RCC 7860 (cell line): ENCODE measurements around the gene CCDC178.
"Not testable (repeated sequence)": the region's sequence is repeated elsewhere in the genome, so short reads cannot be mapped to it uniquely, and the experiment has no call there.

Experiments
- DNase-seq: peaks from one replicate; pipeline ENCODE4 v3.0.0-alpha.2; 2015; ENCODE audit warnings: low spot score
- FAIRE-seq: peaks from 2 replicates; lab custom pipeline; 2012; peaks lifted over from hg19 to GRCh38; lab: Jason Lieb, UNC

CCDC178 gene

DNA sequence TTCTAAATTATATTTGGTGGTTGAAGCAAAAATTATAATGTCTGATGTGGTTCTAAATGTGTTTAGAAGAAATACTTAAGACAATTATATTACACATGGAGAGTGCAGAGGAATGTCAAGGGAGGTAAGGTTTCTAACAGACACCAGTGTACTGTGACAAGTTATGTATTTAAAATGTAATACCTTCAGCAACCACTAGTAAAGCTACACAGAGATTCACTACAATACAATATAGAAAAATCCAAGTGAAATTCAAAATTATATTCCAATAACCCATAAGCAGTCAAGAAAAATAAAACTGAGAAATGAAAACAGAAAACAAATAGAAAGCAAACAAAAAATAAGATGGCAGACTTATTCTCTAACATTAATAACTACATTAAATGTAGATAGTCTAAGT, 418.2 kb downstream of the CCDC178 start:
- no peak for DNase-seq

DNA sequence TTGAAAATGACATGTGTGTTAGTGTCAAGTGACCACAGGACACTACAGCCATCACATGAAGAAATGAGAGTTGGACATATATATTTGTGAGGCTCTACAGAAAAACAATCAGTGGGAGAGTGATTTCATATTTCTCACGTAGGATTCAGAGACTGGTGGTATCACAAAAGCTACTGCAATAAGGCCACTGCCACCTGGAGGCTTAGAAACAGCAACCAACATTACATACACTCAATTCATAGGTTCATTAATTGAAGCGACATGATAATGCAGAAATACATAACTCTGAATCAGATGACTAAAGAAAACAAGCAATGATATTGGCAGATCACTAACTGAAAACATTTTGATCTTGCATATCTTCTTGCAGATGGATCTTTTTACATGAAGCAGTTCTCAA, 419.6 kb downstream of the CCDC178 start:
- FAIRE-seq = no peak
- DNase-seq = no peak

More for the DNA sequence above, 418.2 kb downstream of the CCDC178 start:
- FAIRE-seq = no peak

GRCh38 chr18:33014060-33014796, 426.3 kb downstream of the CCDC178 start:
- FAIRE-seq = no peak

GRCh38 chr18:33010149-33010548, 430.4 kb downstream of the CCDC178 start:
- DNase-seq (peak; percentile 68), FAIRE-seq (peak; percentile 87)

More at GRCh38 chr18:33014060-33014796, 426.3 kb downstream of the CCDC178 start:
- no peak for DNase-seq

- FAIRE-seq = no peak
These were observed 441.6 kb downstream of the CCDC178 start for GRCh38 chr18:32998921-32999320.

GRCh38 chr18:32998285-32998684, 442.2 kb downstream of the CCDC178 start:
- FAIRE-seq = no peak

More at GRCh38 chr18:32998921-32999320, 441.6 kb downstream of the CCDC178 start:
- DNase-seq = no peak

GRCh38 chr18:32983721-32984120, 456.8 kb downstream of the CCDC178 start:
- FAIRE-seq = no peak

More at GRCh38 chr18:32998285-32998684, 442.2 kb downstream of the CCDC178 start:
- DNase-seq = no peak

GRCh38 chr18:32980896-32981295, 459.6 kb downstream of the CCDC178 start:
- FAIRE-seq (no peak), DNase-seq (no peak)

More at GRCh38 chr18:32983721-32984120, 456.8 kb downstream of the CCDC178 start:
- DNase-seq = no peak

GRCh38 chr18:32975501-32975900, 465.0 kb downstream of the CCDC178 start:
- FAIRE-seq (no peak), DNase-seq (no peak)

DNA sequence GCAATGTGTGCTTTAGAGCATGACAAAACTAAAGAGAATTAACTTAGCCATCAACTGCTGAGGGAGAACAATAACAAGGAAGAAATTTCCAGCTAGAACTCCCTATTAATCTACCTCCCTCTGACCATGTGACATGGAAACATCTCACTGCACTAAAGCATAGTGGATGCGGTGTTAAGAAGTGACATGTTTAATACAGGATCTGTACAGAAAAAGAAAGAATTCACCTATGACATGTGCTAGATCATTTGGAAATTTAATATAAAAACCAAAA, 465.4 kb downstream of the CCDC178 start:
- FAIRE-seq (no peak), DNase-seq (no peak)

DNA sequence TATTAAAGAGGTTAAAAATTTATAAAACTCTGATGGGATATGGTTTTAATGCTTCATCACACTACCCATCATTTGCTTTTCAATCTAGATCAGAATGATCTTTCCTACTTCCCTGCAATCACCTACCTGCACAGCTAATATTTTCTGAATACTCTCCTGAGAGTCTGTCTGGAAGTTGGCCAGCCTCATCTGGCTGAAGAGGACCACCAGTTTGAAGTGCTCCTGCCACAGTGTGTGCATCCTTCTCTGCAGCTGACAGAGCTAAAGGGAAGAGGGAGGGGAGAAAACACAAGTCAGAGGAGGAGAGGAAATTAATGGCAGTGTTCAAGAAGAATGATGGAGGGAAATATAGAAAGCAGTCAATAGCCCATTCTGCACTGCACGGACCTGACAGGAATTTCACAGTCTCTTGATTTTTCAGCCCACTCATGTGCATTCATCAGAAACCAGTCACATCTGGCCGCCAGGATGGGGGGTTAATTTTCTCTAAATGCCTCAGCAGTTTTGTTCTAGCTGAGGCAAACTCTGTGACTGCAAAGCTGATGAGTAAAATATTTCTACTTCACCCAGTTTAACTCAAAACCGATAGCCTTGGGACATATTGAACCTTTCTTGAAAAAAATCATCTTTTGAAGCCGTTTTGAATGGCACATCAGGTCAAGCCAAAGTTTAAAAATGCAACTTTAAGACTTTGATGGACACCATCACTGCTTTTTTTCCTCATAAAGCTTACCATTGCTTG, 465.9 kb downstream of the CCDC178 start:
- FAIRE-seq (peak; percentile 94), DNase-seq (peak; percentile 52)

DNA sequence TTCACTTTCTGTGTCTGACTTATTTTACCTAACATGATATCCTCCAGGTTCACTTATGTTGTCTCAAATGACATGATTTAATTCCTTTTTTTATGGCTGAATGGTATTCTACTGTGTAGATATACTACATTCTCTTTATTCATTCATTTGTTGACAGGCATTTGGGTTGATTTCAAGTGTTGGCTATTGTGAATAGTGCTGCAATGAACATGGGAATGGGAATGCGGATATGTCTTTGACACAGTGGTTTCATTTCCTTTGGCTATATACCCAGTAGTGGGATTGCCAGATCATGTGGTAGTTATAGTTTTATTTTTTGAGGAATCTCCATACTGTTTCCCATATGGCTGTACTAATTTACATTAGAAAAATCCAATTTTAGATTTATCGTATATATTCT, 472.3 kb downstream of the CCDC178 start:
- FAIRE-seq = no peak
- DNase-seq = no peak

GRCh38 chr18:32966141-32966540, 474.4 kb downstream of the CCDC178 start:
- DNase-seq (no peak), FAIRE-seq (no peak)

- DNase-seq = no peak
- FAIRE-seq = no peak
These were observed 479.0 kb downstream of the CCDC178 start for GRCh38 chr18:32961538-32961937.

DNA sequence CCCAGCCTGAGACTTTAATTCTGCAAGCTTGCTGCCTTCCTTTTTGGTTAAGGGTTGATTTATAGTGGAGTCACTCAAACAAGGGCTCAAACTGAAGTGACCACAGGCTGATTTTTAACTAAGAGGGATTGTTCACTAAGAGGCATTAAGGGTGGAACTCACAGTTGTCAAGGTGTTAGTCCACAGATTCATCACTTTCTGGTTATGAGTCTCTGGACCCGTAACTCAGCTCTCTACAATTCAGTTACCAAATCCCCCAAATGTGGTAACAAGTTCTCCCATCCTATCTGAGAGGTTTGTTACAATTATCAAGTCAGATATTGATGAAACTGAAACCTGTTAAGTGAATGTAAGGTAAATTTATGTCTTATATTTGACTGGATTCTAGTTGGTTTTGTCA, 481.8 kb downstream of the CCDC178 start:
- no peak for DNase-seq
- peak; percentile 11 for FAIRE-seq

GRCh38 chr18:32956591-32957315, 483.8 kb downstream of the CCDC178 start:
- FAIRE-seq = peak; percentile 34
- no peak for DNase-seq

- FAIRE-seq = not testable (repeated sequence)
These were observed 488.2 kb downstream of the CCDC178 start for GRCh38 chr18:32952318-32952717.

DNA sequence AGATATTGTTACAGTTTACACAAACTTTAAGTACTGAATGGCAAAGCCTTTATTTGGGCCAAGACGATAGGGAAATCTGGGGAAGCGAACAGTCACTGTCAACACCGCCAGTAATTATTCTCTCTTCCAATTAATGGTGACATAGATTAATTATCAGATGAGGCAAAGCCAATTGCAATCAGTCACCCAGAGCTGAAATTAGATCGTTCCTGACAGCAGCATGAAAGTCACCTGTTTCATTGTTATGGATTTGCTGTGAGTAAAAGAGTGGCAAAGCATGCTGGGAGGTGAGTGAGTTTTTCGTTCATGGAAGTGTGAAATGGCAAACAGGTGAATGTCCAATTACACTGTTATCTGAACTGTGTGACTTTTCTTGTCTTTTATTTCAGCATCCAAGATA, 502.9 kb downstream of the CCDC178 start:
- no peak for DNase-seq
- FAIRE-seq = no peak

More at GRCh38 chr18:32952318-32952717, 488.2 kb downstream of the CCDC178 start:
- DNase-seq = not testable (repeated sequence)

DNA sequence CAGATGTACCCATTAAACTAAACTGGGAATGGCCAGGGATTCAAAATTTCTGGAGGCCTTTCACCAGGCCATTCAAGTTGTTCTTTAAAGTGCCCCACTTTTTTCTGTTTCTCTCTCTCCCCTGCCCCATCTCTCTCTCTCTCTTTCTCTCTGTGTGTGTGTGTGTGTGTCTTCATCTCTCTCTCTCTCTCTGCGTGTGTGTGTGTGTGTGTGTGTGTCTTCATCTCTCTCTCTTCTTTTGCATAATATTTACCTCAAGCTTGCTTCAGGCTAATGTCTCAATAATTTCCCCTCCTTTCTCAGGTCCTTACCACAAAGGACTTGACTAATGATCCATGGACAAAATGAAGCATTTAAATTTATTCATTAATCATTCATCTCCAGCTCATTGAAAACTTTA, 503.5 kb downstream of the CCDC178 start:
- DNase-seq (no peak), FAIRE-seq (no peak)

GRCh38 chr18:32934201-32934600, 506.3 kb downstream of the CCDC178 start:
- no peak for DNase-seq
- no peak for FAIRE-seq

DNA sequence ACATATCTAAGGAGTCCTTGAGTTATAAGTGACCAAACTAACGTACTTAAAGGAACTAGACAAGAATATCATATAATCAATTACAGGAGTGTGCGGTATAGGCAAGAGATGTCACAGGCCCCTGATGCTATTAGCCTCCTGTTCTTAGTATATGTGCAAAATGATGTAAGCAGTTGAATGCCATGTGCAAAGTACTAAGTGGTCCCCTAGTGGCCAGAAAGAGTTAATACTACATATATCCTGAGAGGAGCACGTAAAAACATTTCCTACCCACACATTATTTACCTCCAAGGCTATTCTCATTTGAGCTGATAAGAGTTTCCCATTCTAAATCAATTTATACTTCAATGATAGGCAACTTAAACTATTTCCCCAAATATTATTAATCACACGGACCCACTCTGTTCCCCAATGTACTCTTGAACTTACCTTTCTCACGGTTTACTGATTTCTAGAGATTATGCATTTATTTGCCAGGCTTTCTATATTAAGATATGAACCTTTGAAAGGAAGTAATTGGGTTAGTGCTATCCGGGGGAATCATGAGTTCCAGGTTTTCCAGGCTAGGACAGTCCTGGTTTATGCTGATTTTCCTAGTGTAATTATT, 509.7 kb downstream of the CCDC178 start:
- FAIRE-seq (no peak), DNase-seq (peak; percentile 57)
